ENCODE data around the gene LZTFL1. TPM values are rescaled to one million over a fixed set of nuclear protein-coding genes. Genes with fewer than 3 reads are reported as not detected.

LZTFL1 gene
- total and polyA plus RNA-seq, 4 donors: 7.7 to 45.1 (median 22.3) TPM

- peak; percentile 36 for ATAC-seq (ENCODE audit: insufficient read depth, low FRiP score)
- Histone ChIP-seq H3K36me3 (ENCODE audit: control insufficient read depth in 4 of 4, insufficient read depth in 4 of 4, low read length in 4 of 4) (no peaks in the 10 kb centered on the region), H3K27ac (ENCODE audit: low read depth in 1 of 2, low read length in 1 of 2) (no peak within 1 kb of the TSS), H3K4me3 (peak within 1 kb of the TSS; percentile 22), H3K9me3 (ENCODE audit: control insufficient read depth in 4 of 4, insufficient read depth in 3 of 4, low read length in 3 of 4) (peaks cover 0 to 1% (median 0%) of the 10 kb centered on the region in 4 donors), H3K4me1 (ENCODE audit: control insufficient read depth in 5 of 5, insufficient read depth in 5 of 5, low read length in 5 of 5) (peaks cover 0 to 20% (median 0%) of the 10 kb centered on the region in 5 donors), H3K27me3 (ENCODE audit: control insufficient read depth in 3 of 3, insufficient read depth in 3 of 3, low read length in 2 of 3) (peaks cover 0 to 24% (median 24%) of the 10 kb centered on the region in 3 donors), H3K9ac (ENCODE audit: insufficient read depth in 1 of 2, low read length in 2 of 2) (peak within 1 kb of the TSS; percentile 16 to 65)
- WGBS, 2 donors: 3% methylated on average over 87 to 91 of the region's 91 CpGs
- TF ChIP-seq, protein P1, sequence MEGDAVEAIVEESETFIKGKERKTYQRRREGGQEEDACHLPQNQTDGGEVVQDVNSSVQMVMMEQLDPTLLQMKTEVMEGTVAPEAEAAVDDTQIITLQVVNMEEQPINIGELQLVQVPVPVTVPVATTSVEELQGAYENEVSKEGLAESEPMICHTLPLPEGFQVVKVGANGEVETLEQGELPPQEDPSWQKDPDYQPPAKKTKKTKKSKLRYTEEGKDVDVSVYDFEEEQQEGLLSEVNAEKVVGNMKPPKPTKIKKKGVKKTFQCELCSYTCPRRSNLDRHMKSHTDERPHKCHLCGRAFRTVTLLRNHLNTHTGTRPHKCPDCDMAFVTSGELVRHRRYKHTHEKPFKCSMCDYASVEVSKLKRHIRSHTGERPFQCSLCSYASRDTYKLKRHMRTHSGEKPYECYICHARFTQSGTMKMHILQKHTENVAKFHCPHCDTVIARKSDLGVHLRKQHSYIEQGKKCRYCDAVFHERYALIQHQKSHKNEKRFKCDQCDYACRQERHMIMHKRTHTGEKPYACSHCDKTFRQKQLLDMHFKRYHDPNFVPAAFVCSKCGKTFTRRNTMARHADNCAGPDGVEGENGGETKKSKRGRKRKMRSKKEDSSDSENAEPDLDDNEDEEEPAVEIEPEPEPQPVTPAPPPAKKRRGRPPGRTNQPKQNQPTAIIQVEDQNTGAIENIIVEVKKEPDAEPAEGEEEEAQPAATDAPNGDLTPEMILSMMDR (IDR thresholded peaks at IDR 0.05; ENCODE audit: control extremely low read depth, extremely low read depth): no peak
- DNase-seq: peak in 2 of 3 donors; percentile 33 to 37
Measured at GRCh38 chr3:45795882-45796765, 45.8 kb downstream of the LZTFL1 start, which contains the start of gene SLC6A20. TSS of gene SLC6A20 (minus strand) at chr3:45796536. CDS start at chr3:45796419, 117 bp downstream.

GRCh38 chr3:45795509-45795881 lies 46.4 kb downstream of the LZTFL1 start:
- Histone ChIP-seq H3K36me3 (ENCODE audit: control insufficient read depth in 4 of 4, insufficient read depth in 4 of 4, low read length in 4 of 4) (no peaks in the 10 kb centered on the region), H3K27me3 (ENCODE audit: control insufficient read depth in 3 of 3, insufficient read depth in 3 of 3, low read length in 2 of 3) (peaks cover 0 to 24% (median 24%) of the 10 kb centered on the region in 3 donors), H3K9me3 (ENCODE audit: control insufficient read depth in 4 of 4, insufficient read depth in 3 of 4, low read length in 3 of 4) (peaks cover 0 to 3% (median 0%) of the 10 kb centered on the region in 4 donors), H3K4me1 (ENCODE audit: control insufficient read depth in 5 of 5, insufficient read depth in 5 of 5, low read length in 5 of 5) (peaks cover 0 to 20% (median 0%) of the 10 kb centered on the region in 5 donors), H3K4me3 (no peak overlapping the region), H3K27ac (ENCODE audit: low read depth in 1 of 2, low read length in 1 of 2) (no peak overlapping the region), H3K9ac (ENCODE audit: insufficient read depth in 1 of 2, low read length in 2 of 2) (peak overlapping the region in 1 of 2 donors; percentile 65)
- TF ChIP-seq, protein P1 (IDR thresholded peaks at IDR 0.05; ENCODE audit: control extremely low read depth, extremely low read depth): no peak
- 28 to 30% methylated on average over 14 of the region's 14 CpGs for WGBS, 2 donors
- ATAC-seq (ENCODE audit: insufficient read depth, low FRiP score) (no peak), DNase-seq (peak in 2 of 3 donors; percentile 61)

- H3K9me3 ChIP-seq (ENCODE audit: control insufficient read depth in 4 of 4, insufficient read depth in 3 of 4, low read length in 3 of 4): peaks cover 0 to 4% (median 1%) of the 10 kb centered on the region in 4 donors
- no peaks in the 10 kb centered on the region for H3K36me3 ChIP-seq (ENCODE audit: control insufficient read depth in 4 of 4, insufficient read depth in 4 of 4, low read length in 4 of 4)
- 93 to 98% methylated on average over 1 of the region's 1 CpG for WGBS, 2 donors
- DNase-seq: peak in 2 of 3 donors; percentile 20 to 39
- TF ChIP-seq, protein P1 (IDR thresholded peaks at IDR 0.05; ENCODE audit: control extremely low read depth, extremely low read depth): no peak
- no peak overlapping the region for H3K4me3 ChIP-seq
- no peak overlapping the region for H3K9ac ChIP-seq (ENCODE audit: insufficient read depth in 1 of 2, low read length in 2 of 2)
- no peak overlapping the region for H3K27ac ChIP-seq (ENCODE audit: low read depth in 1 of 2, low read length in 1 of 2)
- H3K27me3 ChIP-seq (ENCODE audit: control insufficient read depth in 3 of 3, insufficient read depth in 3 of 3, low read length in 2 of 3): peaks cover 0 to 24% (median 24%) of the 10 kb centered on the region in 3 donors
- no peak for ATAC-seq (ENCODE audit: insufficient read depth, low FRiP score)
- peaks cover 0 to 20% (median 0%) of the 10 kb centered on the region in 5 donors for H3K4me1 ChIP-seq (ENCODE audit: control insufficient read depth in 5 of 5, insufficient read depth in 5 of 5, low read length in 5 of 5)
Measured at GRCh38 chr3:45794660-45795059, 47.3 kb downstream of the LZTFL1 start.

All from lung (tissue), 12 donors.